HepG2 (cell line): ENCODE data around the gene DLEC1. TPM values are rescaled to one million over a fixed set of nuclear protein-coding genes. Genes with fewer than 3 reads are reported as not detected.

Experiments
- ARNTL ChIP-seq: sonication (generic); formaldehyde crosslinking; IDR thresholded peaks from 2 replicates; pipeline ENCODE4 v1.4.0; 2020; ENCODE audit warnings: mild to moderate bottlenecking, missing genetic modification reagents
- HNRNPUL1 ChIP-seq: fragments of 200-400 bp; formaldehyde crosslinking; IDR thresholded peaks from 2 replicates; pipeline ENCODE4 v1.6.1; 2017; ENCODE audit warnings: low read depth, mild to moderate bottlenecking, low read length, moderate library complexity
- IKZF1 ChIP-seq: fragments of 450-650 bp; IDR thresholded peaks from 2 replicates; pipeline ENCODE4 v1.7.1; 2016
- KDM5B ChIP-seq: sonication (generic); formaldehyde crosslinking; IDR thresholded peaks from 2 replicates; pipeline ENCODE4 v1.4.0; 2020; ENCODE audit warnings: missing genetic modification reagents, mild to moderate bottlenecking, borderline replicate concordance
- KLF11 ChIP-seq: IDR thresholded peaks from 2 replicates; pipeline ENCODE4 v1.6.1; 2016; ENCODE audit warnings: missing compliant biosample characterization
- MLLT10 ChIP-seq: sonication (generic); formaldehyde crosslinking; IDR thresholded peaks from 2 replicates; pipeline ENCODE4 v1.4.0; 2020; ENCODE audit warnings: missing genetic modification reagents
- NFIB ChIP-seq: sonication (generic); formaldehyde crosslinking; IDR thresholded peaks from 2 replicates; pipeline ENCODE4 v1.9.0; 2021; ENCODE audit warnings: missing genetic modification reagents, mild to moderate bottlenecking, borderline replicate concordance
- PAX8 ChIP-seq: sonication (generic); formaldehyde crosslinking; IDR thresholded peaks from 2 replicates; pipeline ENCODE4 v1.8.0; 2022; ENCODE audit warnings: mild to moderate bottlenecking, missing genetic modification reagents, borderline replicate concordance
- PTBP1 ChIP-seq: fragments of 200-400 bp; formaldehyde crosslinking; IDR thresholded peaks from 2 replicates; pipeline ENCODE4 v1.6.1; 2018; ENCODE audit warnings: low read length, low read depth; ENCODE audit not compliant: poor library complexity, severe bottlenecking
- ZNF280D ChIP-seq: sonication (generic); formaldehyde crosslinking; IDR thresholded peaks from 2 replicates; pipeline ENCODE4 v1.5.1; 2020; ENCODE audit warnings: mild to moderate bottlenecking, missing genetic modification reagents
- ZNF382 ChIP-seq: sonication (generic); formaldehyde crosslinking; IDR thresholded peaks from 2 replicates; pipeline ENCODE4 v1.5.0; 2020; ENCODE audit warnings: missing genetic modification reagents, mild to moderate bottlenecking, borderline replicate concordance
- ZNF558 ChIP-seq: sonication (generic); formaldehyde crosslinking; IDR thresholded peaks from 2 replicates; pipeline ENCODE4 v1.9.0; 2022; ENCODE audit warnings: mild to moderate bottlenecking, missing genetic modification reagents, borderline replicate concordance
- ZNF570 ChIP-seq: sonication (generic); formaldehyde crosslinking; IDR thresholded peaks from 2 replicates; pipeline ENCODE4 v1.4.0; 2020; ENCODE audit warnings: mild to moderate bottlenecking, missing genetic modification reagents, borderline replicate concordance
- ZNF619 ChIP-seq: sonication (generic); formaldehyde crosslinking; IDR thresholded peaks from 2 replicates; pipeline ENCODE4 v1.4.0; 2020; ENCODE audit warnings: mild to moderate bottlenecking, missing genetic modification reagents
- ZNF678 ChIP-seq: sonication (generic); formaldehyde crosslinking; IDR thresholded peaks from 2 replicates; pipeline ENCODE4 v1.4.0; 2020; ENCODE audit warnings: mild to moderate bottlenecking, missing genetic modification reagents
- polyA plus RNA-seq, 8 experiments: library from polyadenylated mRNA; depleted of rRNA in 3 of 8; stranded (reverse) in 7 of 8; unstranded in 1 of 8; fragments of >200 nt; fragmentation: Illumina TruSeq in 4 of 8; extraction: Trizol in 4 of 8; gene quantifications; 2 replicates each; pipeline versions ENCODE4 v1.2.1 to v1.2.3, GENCODE V29; 2011 to 2016; ENCODE audit warnings: low read depth in 4 of 8, missing spikeins in 1 of 8, mixed read lengths in 1 of 8; ENCODE audit not compliant: insufficient read depth in 1 of 8
- total RNA-seq, 5 experiments: library from RNA; depleted of rRNA; stranded (reverse); fragments of >200 nt; fragmentation: Illumina TruSeq; extraction: Trizol; gene quantifications; 2 replicates each; pipeline ENCODE4 v1.2.3, GENCODE V29; 2016; ENCODE audit warnings: low read depth in 1 of 5
- TF ChIP-seq, protein P1 (sequence below), 2 experiments: sonication (generic) in 1 of 2; formaldehyde crosslinking in 1 of 2; IDR thresholded peaks; 2 replicates each; pipeline versions ENCODE4 v1.4.0 to v1.6.1; 2016 to 2020; ENCODE audit warnings: borderline replicate concordance in 1 of 2, low read depth in 1 of 2, mild to moderate bottlenecking in 1 of 2, missing genetic modification reagents in 1 of 2
- TF ChIP-seq, protein P2 (sequence below): sonication (generic); formaldehyde crosslinking; IDR thresholded peaks from 2 replicates; pipeline ENCODE4 v1.5.0; 2020; ENCODE audit warnings: missing genetic modification reagents
- TF ChIP-seq, protein P3 (sequence below): sonication (generic); formaldehyde crosslinking; IDR thresholded peaks from 2 replicates; pipeline ENCODE4 v1.8.1; 2023; ENCODE audit warnings: mild to moderate bottlenecking, missing genetic modification reagents, borderline replicate concordance

Gene DLEC1
- total and polyA plus RNA-seq, 2 of the 13 experiments (the other 11 are each of a cell fraction or from before 2014, with no cell fraction given) = 0.09 TPM; not detected in 1

DNA sequence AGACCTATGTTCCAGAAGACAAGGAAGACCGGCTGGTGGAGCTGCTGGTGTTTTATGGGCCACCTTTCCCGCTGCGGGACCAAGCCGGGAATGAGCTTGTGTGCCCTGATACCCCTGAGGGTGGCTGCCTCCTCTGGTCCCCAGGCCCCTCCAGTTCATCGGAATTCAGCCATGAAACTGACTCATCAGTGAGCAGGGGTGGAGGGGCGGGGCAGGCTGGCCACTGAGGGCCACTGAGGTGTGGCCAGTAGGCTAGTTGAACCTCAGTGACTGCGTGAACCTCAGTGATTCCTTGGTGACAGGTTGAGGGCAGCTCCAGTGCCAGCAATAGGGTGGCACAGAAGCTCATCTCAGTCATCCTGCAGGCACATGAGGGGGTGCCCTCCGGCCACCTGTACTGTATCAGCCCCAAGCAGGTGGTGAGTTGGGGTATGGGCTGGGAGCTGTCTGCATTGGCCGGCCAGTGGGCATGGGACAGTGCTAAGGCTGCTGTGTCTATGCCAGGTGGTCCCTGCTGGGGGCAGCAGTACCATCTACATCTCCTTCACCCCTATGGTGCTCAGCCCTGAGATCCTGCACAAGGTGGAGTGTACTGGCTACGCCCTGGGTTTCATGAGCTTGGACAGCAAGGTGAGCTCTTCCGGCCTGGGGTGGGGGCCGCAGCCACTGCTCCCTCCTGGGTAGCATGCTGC lies 77.6 kb downstream of the DLEC1 start (continued):
- TF ChIP-seq, protein P1, sequence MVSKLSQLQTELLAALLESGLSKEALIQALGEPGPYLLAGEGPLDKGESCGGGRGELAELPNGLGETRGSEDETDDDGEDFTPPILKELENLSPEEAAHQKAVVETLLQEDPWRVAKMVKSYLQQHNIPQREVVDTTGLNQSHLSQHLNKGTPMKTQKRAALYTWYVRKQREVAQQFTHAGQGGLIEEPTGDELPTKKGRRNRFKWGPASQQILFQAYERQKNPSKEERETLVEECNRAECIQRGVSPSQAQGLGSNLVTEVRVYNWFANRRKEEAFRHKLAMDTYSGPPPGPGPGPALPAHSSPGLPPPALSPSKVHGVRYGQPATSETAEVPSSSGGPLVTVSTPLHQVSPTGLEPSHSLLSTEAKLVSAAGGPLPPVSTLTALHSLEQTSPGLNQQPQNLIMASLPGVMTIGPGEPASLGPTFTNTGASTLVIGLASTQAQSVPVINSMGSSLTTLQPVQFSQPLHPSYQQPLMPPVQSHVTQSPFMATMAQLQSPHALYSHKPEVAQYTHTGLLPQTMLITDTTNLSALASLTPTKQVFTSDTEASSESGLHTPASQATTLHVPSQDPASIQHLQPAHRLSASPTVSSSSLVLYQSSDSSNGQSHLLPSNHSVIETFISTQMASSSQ (IDR thresholded peaks at IDR 0.05; ENCODE audit: low read depth) = no peak
- TF ChIP-seq, protein P1 (CRISPR knock-in tag; IDR thresholded peaks at IDR 0.05; ENCODE audit: borderline replicate concordance) = 0 out of 2 replicates have a peak, but pooled peaks have one; percentile 38
- no peak for TF ChIP-seq KLF11 (CRISPR knock-in tag)
- TF ChIP-seq ZNF678 (CRISPR knock-in tag) = no peak
- no peak for TF ChIP-seq ZNF570 (CRISPR knock-in tag)
- no peak for TF ChIP-seq ZNF280D
- no peak for TF ChIP-seq ARNTL (CRISPR knock-in tag)
- TF ChIP-seq, protein P2, sequence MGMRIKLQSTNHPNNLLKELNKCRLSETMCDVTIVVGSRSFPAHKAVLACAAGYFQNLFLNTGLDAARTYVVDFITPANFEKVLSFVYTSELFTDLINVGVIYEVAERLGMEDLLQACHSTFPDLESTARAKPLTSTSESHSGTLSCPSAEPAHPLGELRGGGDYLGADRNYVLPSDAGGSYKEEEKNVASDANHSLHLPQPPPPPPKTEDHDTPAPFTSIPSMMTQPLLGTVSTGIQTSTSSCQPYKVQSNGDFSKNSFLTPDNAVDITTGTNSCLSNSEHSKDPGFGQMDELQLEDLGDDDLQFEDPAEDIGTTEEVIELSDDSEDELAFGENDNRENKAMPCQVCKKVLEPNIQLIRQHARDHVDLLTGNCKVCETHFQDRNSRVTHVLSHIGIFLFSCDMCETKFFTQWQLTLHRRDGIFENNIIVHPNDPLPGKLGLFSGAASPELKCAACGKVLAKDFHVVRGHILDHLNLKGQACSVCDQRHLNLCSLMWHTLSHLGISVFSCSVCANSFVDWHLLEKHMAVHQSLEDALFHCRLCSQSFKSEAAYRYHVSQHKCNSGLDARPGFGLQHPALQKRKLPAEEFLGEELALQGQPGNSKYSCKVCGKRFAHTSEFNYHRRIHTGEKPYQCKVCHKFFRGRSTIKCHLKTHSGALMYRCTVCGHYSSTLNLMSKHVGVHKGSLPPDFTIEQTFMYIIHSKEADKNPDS = 0 out of 2 replicates have a peak, but pooled peaks have one; percentile 2
- no peak for TF ChIP-seq PAX8 (CRISPR knock-in tag)
- TF ChIP-seq KDM5B (CRISPR knock-in tag) = peak; percentile 64
- TF ChIP-seq NFIB = 0 out of 2 replicates have a peak, but pooled peaks have one; percentile 55
- TF ChIP-seq IKZF1 = no peak
- TF ChIP-seq ZNF558 = no peak
- TF ChIP-seq MLLT10 (CRISPR knock-in tag) = no peak
- TF ChIP-seq, protein P3, sequence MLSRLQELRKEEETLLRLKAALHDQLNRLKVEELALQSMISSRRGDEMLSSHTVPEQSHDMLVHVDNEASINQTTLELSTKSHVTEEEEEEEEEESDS = 0 out of 2 replicates have a peak, but pooled peaks have one; percentile 31
- TF ChIP-seq PTBP1 = no peak
- no peak for TF ChIP-seq ZNF619 (CRISPR knock-in tag)
- TF ChIP-seq ZNF382 = no peak
- no peak for TF ChIP-seq HNRNPUL1
